Measurements from ENCODE around the gene LMBR1L. TPM values are rescaled to one million over a fixed set of nuclear protein-coding genes. Genes with fewer than 3 reads are reported as not detected.

The LMBR1L gene
- polyA plus RNA-seq, 3 donors = 22.0 to 104 (median 25.9) TPM

GRCh38 chr12:49108958-49109404 is 1.7 kb downstream of the LMBR1L start:
- peaks cover 0 to 1% (median 1%) of the 10 kb centered on the region in 3 donors for H3K27me3 Mint-ChIP-seq (ENCODE audit: low read depth in 3 of 3)
- WGBS (ENCODE audit: insufficient coverage) = 28% methylated on average over 4 of the region's 4 CpGs
- H3K27ac ChIP-seq (ENCODE audit: low read depth in 1 of 2, low read length in 2 of 2) = peak overlapping the region; percentile 39 to 91

DNA sequence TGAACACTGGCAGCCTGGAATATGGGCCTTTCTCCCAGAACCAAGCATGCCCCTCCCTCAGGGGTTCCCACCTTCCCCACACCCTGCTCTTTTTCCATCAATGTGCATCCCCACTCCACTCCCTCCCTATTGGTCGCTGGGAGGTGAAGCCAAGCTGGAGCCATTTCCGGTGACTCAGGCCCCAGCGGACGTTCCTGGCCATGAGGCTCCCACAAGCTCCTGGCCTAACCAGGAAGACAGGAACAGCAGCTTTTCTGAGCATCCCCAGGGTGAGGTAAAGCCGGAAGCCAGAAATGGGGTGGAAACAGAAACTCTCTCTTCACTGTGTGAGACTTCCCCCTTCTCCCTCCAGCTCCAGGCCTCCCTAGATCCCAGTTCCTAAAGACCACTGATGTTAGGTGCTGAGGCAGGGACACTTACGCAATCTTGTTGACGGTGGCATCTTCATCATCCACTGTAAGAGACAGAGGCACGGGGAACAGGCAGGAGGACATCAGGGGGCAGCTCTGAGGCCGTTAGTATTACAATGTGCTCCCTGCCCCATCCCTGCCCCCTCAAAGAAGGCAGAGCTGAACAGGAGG is 5.1 kb downstream of the LMBR1L start:
- Histone ChIP-seq H2AFZ (ENCODE audit: insufficient read depth, low read depth, low read length, poor library complexity, severe bottlenecking) (no peak overlapping the region), H3K4me2 (replicated peaks; ENCODE audit: extremely low read depth, low read length, poor library complexity, severe bottlenecking) (peak overlapping the region; percentile 31), H3K9ac (ENCODE audit: insufficient read depth, low read length, poor library complexity, severe bottlenecking) (no peak overlapping the region), H4K20me1 (ENCODE audit: insufficient read depth, low read length) (peaks cover 80% of the 10 kb centered on the region), H3K4me1 (ENCODE audit: control insufficient read depth in 1 of 2, insufficient read depth in 2 of 2, low read length in 2 of 2) (peaks cover 61 to 67% of the 10 kb centered on the region in 2 donors), H3K4me3 (replicated peaks in 1 of 3; ENCODE audit: low read depth in 2 of 3, low read length in 3 of 3) (peak overlapping the region in 1 of 3 experiments; percentile 40), H3K9me3 (replicated peaks in 1 of 2; ENCODE audit: control insufficient read depth in 1 of 2, insufficient read depth in 1 of 2, low read length in 2 of 2) (no peaks in the 10 kb centered on the region), H3K79me2 (ENCODE audit: insufficient read depth, low read length) (peaks cover 39% of the 10 kb centered on the region), H3K27ac (ENCODE audit: low read depth in 1 of 2, low read length in 2 of 2) (peak overlapping the region; percentile 53 to 64), H3K27me3 (ENCODE audit: control insufficient read depth in 2 of 2, insufficient read depth in 2 of 2, low read length in 2 of 2) (no peaks in the 10 kb centered on the region), H3K36me3 (replicated peaks in 1 of 2; ENCODE audit: control insufficient read depth in 1 of 2, insufficient read depth in 2 of 2, low read length in 2 of 2) (peaks cover 35 to 56% of the 10 kb centered on the region in 2 donors)
- intact Hi-C loops (cut with micrococcal nuclease) = no loop called here
- peak overlapping the region in 1 of 2 donors; percentile 55 for H3K4me3 Mint-ChIP-seq
- peaks cover 58% of the 10 kb centered on the region for H3K4me1 Mint-ChIP-seq
- WGBS (ENCODE audit: insufficient coverage) = 53% methylated on average over 8 of the region's 9 CpGs
- TF ChIP-seq, protein P1, sequence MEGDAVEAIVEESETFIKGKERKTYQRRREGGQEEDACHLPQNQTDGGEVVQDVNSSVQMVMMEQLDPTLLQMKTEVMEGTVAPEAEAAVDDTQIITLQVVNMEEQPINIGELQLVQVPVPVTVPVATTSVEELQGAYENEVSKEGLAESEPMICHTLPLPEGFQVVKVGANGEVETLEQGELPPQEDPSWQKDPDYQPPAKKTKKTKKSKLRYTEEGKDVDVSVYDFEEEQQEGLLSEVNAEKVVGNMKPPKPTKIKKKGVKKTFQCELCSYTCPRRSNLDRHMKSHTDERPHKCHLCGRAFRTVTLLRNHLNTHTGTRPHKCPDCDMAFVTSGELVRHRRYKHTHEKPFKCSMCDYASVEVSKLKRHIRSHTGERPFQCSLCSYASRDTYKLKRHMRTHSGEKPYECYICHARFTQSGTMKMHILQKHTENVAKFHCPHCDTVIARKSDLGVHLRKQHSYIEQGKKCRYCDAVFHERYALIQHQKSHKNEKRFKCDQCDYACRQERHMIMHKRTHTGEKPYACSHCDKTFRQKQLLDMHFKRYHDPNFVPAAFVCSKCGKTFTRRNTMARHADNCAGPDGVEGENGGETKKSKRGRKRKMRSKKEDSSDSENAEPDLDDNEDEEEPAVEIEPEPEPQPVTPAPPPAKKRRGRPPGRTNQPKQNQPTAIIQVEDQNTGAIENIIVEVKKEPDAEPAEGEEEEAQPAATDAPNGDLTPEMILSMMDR (IDR thresholded peaks at IDR 0.05) = no peak
- DNase-seq = peak in 2 of 3 donors; percentile 31 to 49
- H3K27me3 Mint-ChIP-seq (ENCODE audit: low read depth in 3 of 3) = peaks cover 0 to 1% (median 0%) of the 10 kb centered on the region in 3 donors
- H3K36me3 Mint-ChIP-seq = peaks cover 52 to 55% of the 10 kb centered on the region in 2 donors
- H3K9me3 Mint-ChIP-seq = no peaks in the 10 kb centered on the region
- peak overlapping the region; percentile 30 to 87 (median 74) for H3K27ac Mint-ChIP-seq

More at GRCh38 chr12:49108958-49109404, 1.7 kb downstream of the LMBR1L start:
- DNase-seq = peak in 2 of 3 donors; percentile 49 to 51
- Mint-ChIP-seq H3K4me3 (peak overlapping the region; percentile 95 to 100), H3K36me3 (peaks cover 18 to 21% of the 10 kb centered on the region in 2 donors), H3K4me1 (peaks cover 60% of the 10 kb centered on the region), H3K9me3 (no peaks in the 10 kb centered on the region), H3K27ac (peak overlapping the region; percentile 90 to 96 (median 92))
- Histone ChIP-seq H3K9ac (ENCODE audit: insufficient read depth, low read length, poor library complexity, severe bottlenecking) (no peak overlapping the region), H3K4me3 (replicated peaks in 1 of 3; ENCODE audit: low read depth in 2 of 3, low read length in 3 of 3) (peak overlapping the region; percentile 71 to 100 (median 71)), H3K36me3 (replicated peaks in 1 of 2; ENCODE audit: control insufficient read depth in 1 of 2, insufficient read depth in 2 of 2, low read length in 2 of 2) (peaks cover 6 to 22% of the 10 kb centered on the region in 2 donors), H3K4me2 (replicated peaks; ENCODE audit: extremely low read depth, low read length, poor library complexity, severe bottlenecking) (peak overlapping the region; percentile 93), H3K27me3 (ENCODE audit: control insufficient read depth in 2 of 2, insufficient read depth in 2 of 2, low read length in 2 of 2) (no peaks in the 10 kb centered on the region), H3K4me1 (ENCODE audit: control insufficient read depth in 1 of 2, insufficient read depth in 2 of 2, low read length in 2 of 2) (peaks cover 59 to 66% of the 10 kb centered on the region in 2 donors), H3K9me3 (replicated peaks in 1 of 2; ENCODE audit: control insufficient read depth in 1 of 2, insufficient read depth in 1 of 2, low read length in 2 of 2) (no peaks in the 10 kb centered on the region), H4K20me1 (ENCODE audit: insufficient read depth, low read length) (peaks cover 54% of the 10 kb centered on the region), H2AFZ (ENCODE audit: insufficient read depth, low read depth, low read length, poor library complexity, severe bottlenecking) (no peak overlapping the region), H3K79me2 (ENCODE audit: insufficient read depth, low read length) (peaks cover 39% of the 10 kb centered on the region)
- TF ChIP-seq, protein P1 (IDR thresholded peaks at IDR 0.05) = no peak
- intact Hi-C loops (cut with micrococcal nuclease) = no loop called here
